Osteocyte (in vitro differentiated cells): ENCODE results near the gene PDCD1. TPM values are rescaled to one million over a fixed set of nuclear protein-coding genes. Genes with fewer than 3 reads are reported as not detected.

Source experiments
- DNase-seq: peaks from one replicate; pipeline ENCODE4 v3.0.0; 2021; ENCODE audit warnings: mixed read lengths; ENCODE audit not compliant: unreplicated experiment; ENCODE audit errors: extremely low spot score
- H3K27ac Mint-ChIP-seq: one replicate; pipeline ENCODE4 v1.8.0; 2021; ENCODE audit warnings: mild to moderate bottlenecking, mixed read lengths; ENCODE audit not compliant: unreplicated experiment
- H3K27me3 Mint-ChIP-seq: one replicate; pipeline ENCODE4 v1.8.0; 2021; ENCODE audit warnings: mixed read lengths; ENCODE audit not compliant: unreplicated experiment
- H3K36me3 Mint-ChIP-seq: one replicate; pipeline ENCODE4 v1.8.0; 2021; ENCODE audit warnings: mixed read lengths; ENCODE audit not compliant: unreplicated experiment
- H3K4me1 Mint-ChIP-seq: one replicate; pipeline ENCODE4 v1.8.0; 2021; ENCODE audit warnings: mixed read lengths; ENCODE audit not compliant: unreplicated experiment
- H3K4me3 Mint-ChIP-seq: one replicate; pipeline ENCODE4 v1.8.0; 2021; ENCODE audit warnings: mild to moderate bottlenecking, moderate library complexity, mixed read lengths; ENCODE audit not compliant: unreplicated experiment
- H3K9me3 Mint-ChIP-seq: one replicate; pipeline ENCODE4 v1.8.0; 2021; ENCODE audit warnings: mixed read lengths; ENCODE audit not compliant: unreplicated experiment
- total RNA-seq: library from RNA; stranded (reverse); gene quantifications from 2 replicates; pipeline ENCODE4 v1.2.1, GENCODE V29; 2021
- TF ChIP-seq, protein P1 (sequence below): fragments of 200-600 bp; sonication (generic); IDR thresholded peaks from 2 replicates; pipeline ENCODE4 v1.5.0; 2021; ENCODE audit warnings: antibody characterized with exemption, mild to moderate bottlenecking, moderate library complexity

PDCD1 gene
- total RNA-seq, 1 donor from 2014 or later: not detected

DNA sequence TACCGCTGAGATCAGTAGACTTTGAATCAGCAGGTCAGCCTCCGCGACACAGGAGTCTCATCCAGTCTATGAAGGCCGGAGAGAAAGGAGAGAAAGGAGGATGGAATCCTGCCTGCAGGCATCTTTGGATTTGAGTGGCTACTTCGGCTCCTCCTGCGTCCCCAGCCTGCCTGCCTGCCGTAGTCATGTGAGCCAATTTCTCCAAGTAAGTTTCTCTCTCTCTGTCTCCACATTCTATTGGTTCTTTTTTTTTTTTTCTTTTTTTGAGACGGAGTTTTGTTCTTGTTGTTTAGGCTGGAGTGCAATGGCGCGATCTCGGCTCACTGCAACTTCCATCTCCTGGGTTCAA, 16.7 kb downstream of the PDCD1 start:
- H3K4me3 Mint-ChIP-seq: no peak overlapping the region
- peaks cover 11% of the 10 kb centered on the region for H3K4me1 Mint-ChIP-seq
- no peaks in the 10 kb centered on the region for H3K9me3 Mint-ChIP-seq
- H3K27ac Mint-ChIP-seq: no peak overlapping the region
- DNase-seq: no peak
- H3K36me3 Mint-ChIP-seq: no peaks in the 10 kb centered on the region
- peaks cover 44% of the 10 kb centered on the region for H3K27me3 Mint-ChIP-seq
- TF ChIP-seq, protein P1, sequence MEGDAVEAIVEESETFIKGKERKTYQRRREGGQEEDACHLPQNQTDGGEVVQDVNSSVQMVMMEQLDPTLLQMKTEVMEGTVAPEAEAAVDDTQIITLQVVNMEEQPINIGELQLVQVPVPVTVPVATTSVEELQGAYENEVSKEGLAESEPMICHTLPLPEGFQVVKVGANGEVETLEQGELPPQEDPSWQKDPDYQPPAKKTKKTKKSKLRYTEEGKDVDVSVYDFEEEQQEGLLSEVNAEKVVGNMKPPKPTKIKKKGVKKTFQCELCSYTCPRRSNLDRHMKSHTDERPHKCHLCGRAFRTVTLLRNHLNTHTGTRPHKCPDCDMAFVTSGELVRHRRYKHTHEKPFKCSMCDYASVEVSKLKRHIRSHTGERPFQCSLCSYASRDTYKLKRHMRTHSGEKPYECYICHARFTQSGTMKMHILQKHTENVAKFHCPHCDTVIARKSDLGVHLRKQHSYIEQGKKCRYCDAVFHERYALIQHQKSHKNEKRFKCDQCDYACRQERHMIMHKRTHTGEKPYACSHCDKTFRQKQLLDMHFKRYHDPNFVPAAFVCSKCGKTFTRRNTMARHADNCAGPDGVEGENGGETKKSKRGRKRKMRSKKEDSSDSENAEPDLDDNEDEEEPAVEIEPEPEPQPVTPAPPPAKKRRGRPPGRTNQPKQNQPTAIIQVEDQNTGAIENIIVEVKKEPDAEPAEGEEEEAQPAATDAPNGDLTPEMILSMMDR: no peak

DNA sequence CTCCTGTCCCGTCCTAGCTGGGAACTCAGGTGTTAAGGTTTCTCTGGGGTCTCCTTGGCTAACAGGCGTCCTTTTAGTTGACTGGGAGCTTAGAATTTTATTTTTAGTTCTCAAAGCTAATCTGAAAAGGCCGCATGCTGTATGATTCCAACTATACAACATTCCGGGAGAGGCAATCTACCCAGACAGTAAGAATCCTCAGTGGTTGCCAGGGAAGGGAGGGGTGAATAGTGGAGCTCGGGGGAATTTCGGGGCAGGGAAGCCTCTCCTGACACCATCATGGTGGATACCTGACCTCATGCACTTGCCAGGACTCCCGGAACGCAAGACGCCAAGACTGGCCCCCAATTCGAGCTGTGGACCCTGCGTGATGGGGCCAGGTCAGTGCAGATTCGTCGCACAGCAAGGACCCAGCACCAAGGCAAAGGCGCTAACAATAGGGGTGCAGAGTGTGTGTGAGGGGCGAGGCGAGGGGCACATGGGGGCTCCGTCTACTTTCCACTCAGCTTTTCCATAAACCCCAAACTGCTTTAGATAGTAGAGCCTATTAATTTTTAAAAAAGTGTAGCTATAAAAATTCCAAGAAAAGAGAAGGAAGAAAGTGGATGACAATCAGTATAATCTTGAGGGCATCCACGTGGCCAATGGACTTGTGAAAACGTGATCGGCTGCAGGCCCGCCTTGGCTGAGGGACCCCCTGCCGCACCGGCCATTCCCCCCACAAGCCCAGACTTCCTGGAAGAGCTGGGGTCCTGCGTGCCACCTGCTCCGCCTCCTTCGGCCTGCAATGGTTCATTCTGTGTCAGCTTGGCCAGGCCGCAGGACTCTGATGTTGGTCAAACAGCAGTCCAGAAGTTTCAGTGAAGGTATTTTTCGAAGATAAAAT, 17.3 kb downstream of the PDCD1 start:
- Mint-ChIP-seq H3K27me3 (peaks cover 46% of the 10 kb centered on the region), H3K4me3 (no peak overlapping the region), H3K9me3 (no peaks in the 10 kb centered on the region), H3K27ac (no peak overlapping the region), H3K4me1 (peaks cover 15% of the 10 kb centered on the region), H3K36me3 (no peaks in the 10 kb centered on the region)
- TF ChIP-seq, protein P1: no peak
- DNase-seq: no peak

DNA sequence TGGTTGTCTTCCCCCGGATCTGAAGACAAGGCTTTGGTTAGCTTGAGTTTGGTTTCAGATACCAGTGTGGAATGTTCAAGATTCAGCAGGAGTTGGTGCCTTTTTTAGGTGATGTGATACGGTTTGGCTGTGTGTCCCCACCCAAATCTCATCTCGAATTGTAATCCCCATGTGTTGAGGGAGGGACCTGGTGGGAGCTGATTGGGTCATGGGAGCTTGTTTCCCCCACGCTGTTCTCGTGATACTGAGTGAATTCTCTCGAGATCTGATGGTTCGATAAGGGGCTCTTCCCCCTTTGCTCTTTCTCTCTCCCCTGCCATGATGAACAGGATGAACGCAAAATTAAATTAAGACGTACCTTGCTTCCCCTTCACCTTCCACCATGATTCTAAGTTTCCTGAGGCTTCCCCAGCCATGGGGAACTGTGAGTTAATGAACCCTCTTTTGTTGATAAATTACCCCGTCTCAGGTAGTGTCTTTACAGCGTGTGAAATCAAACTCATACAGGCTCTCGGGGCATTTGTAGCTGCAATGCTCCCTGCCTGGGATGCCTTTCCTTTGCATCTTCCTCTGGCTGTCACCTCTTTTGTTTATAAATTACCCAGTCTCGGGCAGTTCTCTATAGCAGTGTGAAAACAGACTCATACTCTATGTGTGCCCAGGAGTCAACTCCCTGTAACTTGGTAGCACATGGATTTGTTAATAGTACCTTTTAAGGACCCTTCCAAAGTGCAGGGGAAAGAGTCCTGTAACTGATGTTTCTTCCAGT, 21.3 kb downstream of the PDCD1 start:
- H3K27ac Mint-ChIP-seq: no peak overlapping the region

DNA sequence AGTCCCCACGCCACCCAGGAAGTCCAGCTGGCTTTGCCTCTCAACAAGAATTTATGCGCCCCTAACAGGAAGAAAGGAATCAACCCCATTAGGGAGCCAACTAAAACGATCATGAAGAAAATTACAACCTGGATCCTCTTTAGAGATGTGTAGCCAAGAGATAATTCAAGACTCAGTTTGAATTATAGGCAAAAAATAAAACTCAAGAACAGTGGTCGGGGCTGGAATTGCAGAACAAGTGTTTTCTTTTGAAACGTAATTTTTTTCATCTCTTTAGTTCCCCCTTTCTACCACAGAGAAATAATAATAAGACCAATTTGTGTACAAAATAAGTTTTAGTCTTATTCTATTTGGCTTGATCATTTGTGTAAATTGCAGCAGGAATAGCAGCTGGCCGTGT, 22.4 kb downstream of the PDCD1 start:
- Mint-ChIP-seq H3K4me1 (peaks cover 7% of the 10 kb centered on the region), H3K27me3 (peaks cover 52% of the 10 kb centered on the region), H3K36me3 (no peaks in the 10 kb centered on the region), H3K27ac (no peak overlapping the region), H3K4me3 (no peak overlapping the region), H3K9me3 (no peaks in the 10 kb centered on the region)
- no peak for DNase-seq
- TF ChIP-seq, protein P1: no peak

More for the DNA sequence above, 21.3 kb downstream of the PDCD1 start:
- TF ChIP-seq, protein P1: no peak
- H3K4me3 Mint-ChIP-seq: no peak overlapping the region
- DNase-seq: no peak
- no peaks in the 10 kb centered on the region for H3K36me3 Mint-ChIP-seq
- H3K27me3 Mint-ChIP-seq: peaks cover 44% of the 10 kb centered on the region
- peaks cover 7% of the 10 kb centered on the region for H3K4me1 Mint-ChIP-seq
- no peaks in the 10 kb centered on the region for H3K9me3 Mint-ChIP-seq

DNA sequence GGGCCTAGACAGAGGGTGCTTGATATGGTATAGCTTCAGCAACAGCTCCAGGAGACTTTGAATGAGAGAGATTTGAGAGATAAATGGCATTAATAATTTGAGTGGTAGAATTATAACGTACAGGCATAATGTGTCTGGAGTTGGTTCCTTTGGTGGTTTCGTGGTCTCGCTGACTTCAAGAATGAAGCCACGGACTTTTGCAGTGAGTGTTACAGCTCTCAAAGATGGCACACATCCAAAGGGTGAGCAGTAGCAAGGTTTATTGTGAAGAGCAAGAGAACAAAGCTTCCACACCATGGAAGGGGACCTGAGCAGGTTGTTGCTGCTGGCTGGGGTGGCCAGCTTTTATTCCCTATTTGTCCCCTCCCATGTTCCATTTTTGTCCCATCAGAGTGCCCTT, 23.1 kb downstream of the PDCD1 start:
- TF ChIP-seq, protein P1: no peak
- no peak overlapping the region for H3K4me3 Mint-ChIP-seq
- DNase-seq: no peak
- no peaks in the 10 kb centered on the region for H3K36me3 Mint-ChIP-seq
- H3K27ac Mint-ChIP-seq: no peak overlapping the region
- no peaks in the 10 kb centered on the region for H3K9me3 Mint-ChIP-seq
- peaks cover 58% of the 10 kb centered on the region for H3K27me3 Mint-ChIP-seq
- peaks cover 7% of the 10 kb centered on the region for H3K4me1 Mint-ChIP-seq
